ENCODE data around the gene SMG1.
"Not testable (repeated sequence)": the region's sequence is repeated elsewhere in the genome, so short reads cannot be mapped to it uniquely, and the experiment has no call there.

The SMG1 gene

GRCh38 chr16:18759598-18760520 is 166.3 kb downstream of the SMG1 start:
- DNase-seq (ENCODE audit: low spot score), result not testable (repeated sequence)

DNA sequence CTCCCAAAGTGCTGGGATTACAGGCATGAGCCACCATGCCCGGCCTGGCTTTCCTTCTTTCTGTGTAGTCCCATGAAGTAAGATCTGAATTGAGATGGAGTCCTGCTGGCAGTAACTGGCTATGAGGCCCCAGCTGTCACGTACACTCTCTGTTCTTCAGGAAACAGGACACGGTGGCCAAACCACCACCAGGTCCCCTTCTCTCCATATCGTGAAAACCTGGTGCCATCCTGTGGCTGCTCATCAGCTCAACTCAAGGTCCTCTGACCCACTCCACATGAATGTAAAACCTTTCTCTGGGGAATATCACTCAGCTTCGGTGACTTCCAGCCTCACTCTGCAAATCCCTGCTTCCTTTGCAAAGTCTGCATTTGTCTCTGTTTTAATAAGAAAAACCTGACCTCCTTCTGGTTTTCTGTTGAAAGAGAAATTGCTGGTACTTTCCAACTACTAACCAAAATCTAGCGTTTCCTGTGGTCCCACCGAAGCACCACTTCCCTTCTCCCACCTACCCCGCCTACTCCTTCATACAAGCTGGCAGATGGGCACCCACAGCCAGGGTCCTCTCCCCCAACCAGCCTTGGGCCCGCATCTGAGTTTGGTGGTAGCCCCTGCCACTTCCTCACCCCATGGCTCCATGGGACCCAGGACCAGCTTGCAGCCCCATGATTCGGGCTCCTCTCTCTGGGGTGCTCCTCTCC is 168.1 kb downstream of the SMG1 start:
- not testable (repeated sequence) for DNase-seq (ENCODE audit: low spot score)

DNA sequence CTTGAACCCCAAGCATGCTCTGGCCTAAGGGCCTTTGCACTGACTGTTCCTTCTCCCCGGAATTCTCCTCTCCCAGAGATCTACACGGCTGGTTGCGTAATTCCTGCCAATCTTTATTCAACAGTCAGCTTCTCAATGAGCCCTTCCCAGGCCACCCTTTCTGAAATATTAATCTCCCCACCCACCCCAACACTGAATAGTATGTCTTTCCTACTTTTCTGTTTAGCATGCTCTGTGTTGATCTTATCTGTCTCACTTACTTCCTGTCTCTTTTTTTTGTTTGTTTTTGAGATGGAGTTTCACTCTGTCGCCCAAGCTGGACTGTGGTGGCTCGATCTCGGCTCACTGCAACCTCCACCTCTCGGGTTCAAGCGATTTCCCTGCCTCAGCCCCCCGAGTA is 169.6 kb downstream of the SMG1 start:
- DNase-seq (ENCODE audit: low spot score), result not testable (repeated sequence)

Data from CD4-positive, alpha-beta T cell treated with Interleukin-6 at 100 ng/mL for 8 hours (primary cell).